Karpas-422 (cell line): ENCODE data around the gene ACACB. TPM values are rescaled to one million over a fixed set of nuclear protein-coding genes. Genes with fewer than 3 reads are reported as not detected.

Source experiments
- DNase-seq: peaks from one replicate; pipeline ENCODE4 v3.0.0-alpha.2; 2015
- H2AFZ ChIP-seq: fragments of 200-600 bp; sonication (generic); 2 replicates; pipeline ENCODE4 v1.6.1; 2014; ENCODE audit warnings: antibody characterized with exemption, low read length, mixed read lengths
- H3K27ac ChIP-seq: fragments of 200-600 bp; sonication (generic); 2 replicates; pipeline ENCODE4 v1.5.1; 2014; ENCODE audit warnings: mild to moderate bottlenecking, low read length, moderate library complexity
- H3K27me3 ChIP-seq: fragments of 200-600 bp; sonication (generic); 2 replicates; pipeline ENCODE4 v1.6.1; 2014; ENCODE audit warnings: low read length, mixed read lengths
- H3K36me3 ChIP-seq: fragments of 200-600 bp; sonication (generic); 2 replicates; pipeline ENCODE4 v1.6.1; 2014; ENCODE audit warnings: low read length, mixed read lengths; ENCODE audit not compliant: insufficient read depth
- H3K4me1 ChIP-seq: fragments of 200-600 bp; sonication (generic); 2 replicates; pipeline ENCODE4 v1.6.1; 2014; ENCODE audit warnings: mild to moderate bottlenecking, low read length, mixed read lengths
- H3K4me2 ChIP-seq: fragments of 200-600 bp; sonication (generic); 2 replicates; pipeline ENCODE4 v1.6.1; 2014; ENCODE audit warnings: low read length, low read depth, mild to moderate bottlenecking; ENCODE audit not compliant: poor library complexity, severe bottlenecking
- H3K4me3 ChIP-seq: fragments of 200-600 bp; sonication (generic); 2 replicates; pipeline ENCODE4 v1.5.1; 2014; ENCODE audit warnings: mild to moderate bottlenecking, antibody characterized with exemption, low read length, mixed read lengths
- H3K79me2 ChIP-seq: fragments of 200-600 bp; sonication (generic); 2 replicates; pipeline ENCODE4 v1.6.1; 2014; ENCODE audit warnings: mild to moderate bottlenecking, low read length, mixed read lengths
- H3K9ac ChIP-seq: fragments of 200-600 bp; sonication (generic); 2 replicates; pipeline ENCODE4 v1.6.0; 2014; ENCODE audit warnings: low read length
- H3K9me2 ChIP-seq: fragments of 200-600 bp; sonication (generic), shearing (Covaris generic); replicated peaks from 2 replicates; pipeline ENCODE4 v1.6.0; 2014; ENCODE audit warnings: mild to moderate bottlenecking, low read length, moderate library complexity; ENCODE audit not compliant: insufficient read depth
- H3K9me3 ChIP-seq: fragments of 300-700, 200-600 bp; sonication (generic); 2 replicates; pipeline ENCODE4 v1.6.1; 2014; ENCODE audit warnings: low read length, mixed read lengths
- H4K20me1 ChIP-seq: fragments of 200-600 bp; sonication (generic); 2 replicates; pipeline ENCODE4 v1.6.1; 2014; ENCODE audit warnings: mild to moderate bottlenecking, antibody characterized with exemption, low read length, low read depth; ENCODE audit not compliant: insufficient read depth
- total RNA-seq: library from RNA; depleted of rRNA; stranded (reverse); fragments of >200 nt; shearing (Covaris generic); gene quantifications from 2 replicates; pipeline ENCODE4 v1.2.3, GENCODE V29; 2014; ENCODE audit warnings: low replicate concordance

Gene ACACB
- total RNA-seq, 1 experiment from 2014 or later = 6.5 TPM

GRCh38 chr12:109221277-109221931 is 105.0 kb downstream of the ACACB start:
- Histone ChIP-seq H3K4me2 (no peak overlapping the region), H3K27ac (no peak overlapping the region), H3K79me2 (no peaks in the 10 kb centered on the region), H3K9me2 (no peaks in the 10 kb centered on the region), H3K9ac (no peak overlapping the region), H3K4me1 (no peaks in the 10 kb centered on the region), H2AFZ (no peak overlapping the region), H4K20me1 (no peaks in the 10 kb centered on the region), H3K4me3 (no peak overlapping the region), H3K27me3 (no peaks in the 10 kb centered on the region), H3K36me3 (no peaks in the 10 kb centered on the region), H3K9me3 (no peaks in the 10 kb centered on the region)
- DNase-seq = no peak

- H4K20me1 ChIP-seq = no peaks in the 10 kb centered on the region
- H3K27me3 ChIP-seq = no peaks in the 10 kb centered on the region
- no peak overlapping the region for H3K4me2 ChIP-seq
- no peaks in the 10 kb centered on the region for H3K36me3 ChIP-seq
- H3K4me1 ChIP-seq = no peaks in the 10 kb centered on the region
- no peaks in the 10 kb centered on the region for H3K9me2 ChIP-seq
- no peak overlapping the region for H3K9ac ChIP-seq
- no peak overlapping the region for H3K27ac ChIP-seq
- DNase-seq = no peak
- H3K9me3 ChIP-seq = no peaks in the 10 kb centered on the region
- no peak overlapping the region for H3K4me3 ChIP-seq
- no peaks in the 10 kb centered on the region for H3K79me2 ChIP-seq
- H2AFZ ChIP-seq = no peak overlapping the region
These were observed 105.7 kb downstream of the ACACB start for GRCh38 chr12:109222062-109222461.

DNA sequence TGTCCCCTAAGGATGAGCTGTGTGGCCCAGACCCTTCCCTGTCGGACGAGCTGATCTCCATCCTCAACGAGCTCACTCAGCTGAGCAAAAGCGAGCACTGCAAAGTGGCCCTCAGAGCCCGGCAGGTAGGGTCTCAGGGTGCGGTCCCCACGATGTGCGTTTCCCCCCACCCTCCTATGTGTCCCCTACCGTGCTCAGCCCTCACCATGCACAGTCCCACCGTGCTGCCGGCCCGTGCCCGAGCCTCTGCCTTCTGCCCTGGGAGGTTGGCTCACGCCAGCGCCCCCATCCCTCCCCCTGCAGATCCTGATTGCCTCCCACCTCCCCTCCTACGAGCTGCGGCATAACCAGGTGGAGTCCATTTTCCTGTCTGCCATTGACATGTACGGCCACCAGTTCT is 106.1 kb downstream of the ACACB start:
- no peaks in the 10 kb centered on the region for H3K9me3 ChIP-seq
- H3K4me3 ChIP-seq = no peak overlapping the region
- no peaks in the 10 kb centered on the region for H3K36me3 ChIP-seq
- H3K27ac ChIP-seq = no peak overlapping the region
- no peaks in the 10 kb centered on the region for H3K4me1 ChIP-seq
- no peak overlapping the region for H3K9ac ChIP-seq
- H3K4me2 ChIP-seq = no peak overlapping the region
- no peak for DNase-seq
- no peaks in the 10 kb centered on the region for H3K27me3 ChIP-seq
- no peak overlapping the region for H2AFZ ChIP-seq
- no peaks in the 10 kb centered on the region for H4K20me1 ChIP-seq
- no peaks in the 10 kb centered on the region for H3K9me2 ChIP-seq
- H3K79me2 ChIP-seq = no peaks in the 10 kb centered on the region

- no peak overlapping the region for H3K27ac ChIP-seq
- no peak overlapping the region for H3K4me2 ChIP-seq
- H3K9me3 ChIP-seq = no peaks in the 10 kb centered on the region
- H3K27me3 ChIP-seq = no peaks in the 10 kb centered on the region
- no peaks in the 10 kb centered on the region for H3K36me3 ChIP-seq
- H3K4me1 ChIP-seq = no peaks in the 10 kb centered on the region
- DNase-seq = no peak
- H3K4me3 ChIP-seq = no peak overlapping the region
- no peak overlapping the region for H2AFZ ChIP-seq
- no peaks in the 10 kb centered on the region for H4K20me1 ChIP-seq
- no peaks in the 10 kb centered on the region for H3K79me2 ChIP-seq
- no peak overlapping the region for H3K9ac ChIP-seq
- no peaks in the 10 kb centered on the region for H3K9me2 ChIP-seq
These were observed 106.8 kb downstream of the ACACB start for GRCh38 chr12:109223211-109223610.

GRCh38 chr12:109223868-109224267 is 107.5 kb downstream of the ACACB start:
- no peaks in the 10 kb centered on the region for H3K36me3 ChIP-seq
- H3K27me3 ChIP-seq = no peaks in the 10 kb centered on the region
- H3K9me2 ChIP-seq = no peaks in the 10 kb centered on the region
- H3K79me2 ChIP-seq = no peaks in the 10 kb centered on the region
- no peak overlapping the region for H3K4me3 ChIP-seq
- H2AFZ ChIP-seq = no peak overlapping the region
- H3K9ac ChIP-seq = no peak overlapping the region
- H3K27ac ChIP-seq = no peak overlapping the region
- H3K4me1 ChIP-seq = no peaks in the 10 kb centered on the region
- DNase-seq = no peak
- H3K4me2 ChIP-seq = no peak overlapping the region
- H4K20me1 ChIP-seq = no peaks in the 10 kb centered on the region
- H3K9me3 ChIP-seq = no peaks in the 10 kb centered on the region

- H3K36me3 ChIP-seq = no peaks in the 10 kb centered on the region
- H3K27me3 ChIP-seq = no peaks in the 10 kb centered on the region
- H3K27ac ChIP-seq = no peak overlapping the region
- no peaks in the 10 kb centered on the region for H3K9me2 ChIP-seq
- no peaks in the 10 kb centered on the region for H3K4me1 ChIP-seq
- no peaks in the 10 kb centered on the region for H3K9me3 ChIP-seq
- no peak overlapping the region for H2AFZ ChIP-seq
- no peaks in the 10 kb centered on the region for H3K79me2 ChIP-seq
- no peak overlapping the region for H3K9ac ChIP-seq
- H4K20me1 ChIP-seq = no peaks in the 10 kb centered on the region
- no peak overlapping the region for H3K4me2 ChIP-seq
- DNase-seq = no peak
- H3K4me3 ChIP-seq = no peak overlapping the region
These were observed 112.3 kb downstream of the ACACB start for GRCh38 chr12:109228664-109229063.

DNA sequence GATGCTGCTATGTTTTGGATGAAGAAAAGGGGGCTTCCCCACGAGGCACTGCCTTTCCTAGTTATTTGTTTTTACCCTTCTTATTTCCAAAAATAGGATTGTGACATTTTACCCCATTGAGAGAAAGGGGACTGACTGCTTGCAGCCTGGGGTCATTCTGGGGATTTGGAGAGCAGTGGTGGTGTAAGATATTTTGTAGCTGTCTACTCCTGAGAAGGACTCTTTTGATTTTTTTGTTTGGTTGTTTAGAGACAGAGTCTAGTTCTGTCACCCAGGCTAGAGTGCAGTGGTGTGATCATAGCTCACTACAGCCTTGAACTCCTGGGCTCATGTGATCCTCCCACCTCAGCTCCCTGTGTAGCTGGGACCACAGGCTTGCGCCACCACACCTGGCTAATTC is 113.8 kb downstream of the ACACB start:
- Histone ChIP-seq H3K27me3 (no peaks in the 10 kb centered on the region), H3K27ac (no peak overlapping the region), H3K36me3 (no peaks in the 10 kb centered on the region), H3K9me3 (no peaks in the 10 kb centered on the region), H3K9ac (no peak overlapping the region), H3K9me2 (no peaks in the 10 kb centered on the region), H3K4me1 (no peaks in the 10 kb centered on the region), H3K4me3 (no peak overlapping the region), H2AFZ (no peak overlapping the region), H3K79me2 (no peaks in the 10 kb centered on the region), H3K4me2 (no peak overlapping the region), H4K20me1 (no peaks in the 10 kb centered on the region)
- DNase-seq = no peak

- no peaks in the 10 kb centered on the region for H3K36me3 ChIP-seq
- no peak overlapping the region for H2AFZ ChIP-seq
- no peak overlapping the region for H3K27ac ChIP-seq
- no peak for DNase-seq
- H3K9ac ChIP-seq = no peak overlapping the region
- H3K79me2 ChIP-seq = no peaks in the 10 kb centered on the region
- no peaks in the 10 kb centered on the region for H3K27me3 ChIP-seq
- H3K9me2 ChIP-seq = no peaks in the 10 kb centered on the region
- no peaks in the 10 kb centered on the region for H3K4me1 ChIP-seq
- no peaks in the 10 kb centered on the region for H3K9me3 ChIP-seq
- H4K20me1 ChIP-seq = no peaks in the 10 kb centered on the region
- H3K4me3 ChIP-seq = no peak overlapping the region
- no peak overlapping the region for H3K4me2 ChIP-seq
These were observed 116.3 kb downstream of the ACACB start for GRCh38 chr12:109232731-109233130.

GRCh38 chr12:109234012-109234411 is 117.6 kb downstream of the ACACB start:
- Histone ChIP-seq H4K20me1 (no peaks in the 10 kb centered on the region), H3K9me3 (no peaks in the 10 kb centered on the region), H3K27ac (no peak overlapping the region), H3K4me1 (no peaks in the 10 kb centered on the region), H3K27me3 (no peaks in the 10 kb centered on the region), H3K79me2 (no peaks in the 10 kb centered on the region), H3K9me2 (no peaks in the 10 kb centered on the region), H3K4me3 (no peak overlapping the region), H3K9ac (no peak overlapping the region), H3K4me2 (no peak overlapping the region), H3K36me3 (no peaks in the 10 kb centered on the region), H2AFZ (no peak overlapping the region)
- no peak for DNase-seq
